GM04503 (cell line): Measurements from ENCODE around the gene MBNL1.

Experiments used
- DNase-seq: peaks from one replicate; pipeline ENCODE4 v3.0.0-alpha.2; 2012; ENCODE audit warnings: low read depth

MBNL1 gene

GRCh38 chr3:152488449-152488848 is 219.7 kb downstream of the MBNL1 start:
- DNase-seq = no peak

- DNase-seq = no peak
These were observed 223.2 kb downstream of the MBNL1 start for GRCh38 chr3:152491922-152492321.

DNA sequence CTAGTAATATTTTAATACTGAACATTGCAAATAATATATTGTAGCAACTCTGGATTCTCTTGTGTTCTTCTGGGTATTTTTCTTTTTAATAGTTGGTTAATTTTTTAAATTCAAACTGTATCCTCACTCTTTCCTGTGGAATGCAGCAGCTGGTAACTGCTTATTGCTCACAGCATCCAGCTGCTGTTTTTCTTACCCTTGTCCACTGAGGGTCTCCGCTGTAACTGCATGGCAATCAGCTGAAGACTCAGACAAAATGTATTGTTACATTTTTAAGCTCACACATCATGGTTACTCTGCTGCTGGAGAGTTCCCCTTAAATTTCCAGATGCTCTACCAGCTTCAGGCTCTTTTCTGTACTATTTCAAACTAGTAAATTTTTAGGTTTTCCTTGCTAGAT is 227.6 kb downstream of the MBNL1 start:
- no peak for DNase-seq

- no peak for DNase-seq
These were observed 228.0 kb downstream of the MBNL1 start for GRCh38 chr3:152496716-152497115.

DNA sequence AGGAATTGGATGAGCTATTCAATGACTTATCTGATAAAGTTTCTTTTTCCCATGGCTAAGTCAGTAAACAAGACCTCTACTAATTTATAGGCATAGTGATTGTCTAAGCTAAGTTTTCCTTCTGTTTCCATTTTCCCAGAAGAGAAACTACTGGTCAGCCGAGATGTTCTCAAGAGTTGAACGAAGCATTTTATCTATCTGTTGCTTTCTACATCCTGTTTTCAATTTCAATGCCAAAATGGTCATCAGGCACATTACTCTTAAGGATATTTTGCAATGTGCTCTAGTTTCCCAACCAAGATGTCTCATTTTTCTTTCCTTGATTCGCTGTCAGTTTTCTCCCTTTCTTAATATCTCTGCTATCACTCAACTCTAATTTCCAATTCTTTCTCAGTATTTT is 228.7 kb downstream of the MBNL1 start:
- DNase-seq = peak; percentile 46

DNA sequence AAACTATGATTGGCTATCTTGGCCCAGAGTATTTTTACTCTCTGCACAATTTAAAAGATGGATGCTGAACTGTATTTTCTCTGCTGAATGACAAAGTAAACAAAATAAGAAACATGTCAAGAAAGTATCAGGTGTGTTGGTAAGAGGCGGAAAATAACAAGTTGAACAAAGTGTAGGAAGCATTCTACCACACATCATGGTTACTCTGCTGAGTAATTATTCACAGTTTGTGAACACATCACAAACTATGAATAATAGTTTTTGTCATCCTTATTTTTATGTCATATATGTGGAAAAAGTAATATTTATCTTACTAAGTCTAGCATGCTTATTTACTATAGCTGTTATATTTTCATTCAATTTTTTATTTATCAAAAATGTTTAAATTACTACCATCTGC is 229.2 kb downstream of the MBNL1 start:
- DNase-seq = no peak

- no peak for DNase-seq
These were observed 231.2 kb downstream of the MBNL1 start for GRCh38 chr3:152499791-152500385.

- DNase-seq = no peak
These were observed 237.2 kb downstream of the MBNL1 start for GRCh38 chr3:152505926-152506325.

DNA sequence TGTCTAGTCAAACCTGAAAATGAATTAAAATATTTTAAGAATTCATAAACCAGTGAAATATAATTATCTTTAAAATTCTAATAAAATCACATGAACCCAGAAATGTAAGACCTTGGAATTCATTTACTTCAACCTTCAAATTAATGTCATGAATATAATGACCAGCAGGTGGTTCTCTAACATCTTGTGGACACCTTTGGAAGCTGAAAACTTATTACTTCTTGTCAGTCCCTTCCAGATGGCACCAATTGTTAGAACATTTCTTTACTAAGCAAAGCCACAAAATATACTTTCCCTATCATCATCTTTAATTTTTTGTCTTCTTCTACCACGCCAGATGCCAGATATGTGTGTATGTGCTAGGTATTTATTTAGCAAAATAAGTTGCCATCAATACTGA is 240.0 kb downstream of the MBNL1 start:
- DNase-seq = no peak

DNA sequence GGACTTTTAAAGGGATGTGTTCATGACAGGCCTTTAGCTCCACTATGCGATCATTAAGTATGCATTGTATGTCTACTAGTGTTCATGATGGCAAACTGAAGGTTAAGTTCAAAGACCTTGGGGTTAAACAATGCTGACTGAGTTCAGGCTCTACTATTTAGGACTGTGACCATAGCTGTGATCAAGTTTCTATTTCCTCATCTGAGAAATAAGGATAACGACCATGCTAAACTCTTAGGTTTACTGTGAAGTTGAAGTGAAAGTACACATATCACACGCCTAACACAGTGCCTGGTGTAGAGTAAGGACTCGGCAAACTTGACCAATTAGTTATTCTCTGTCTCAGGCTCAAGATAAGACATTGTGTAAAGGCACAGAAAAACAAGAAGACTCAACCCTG is 243.2 kb downstream of the MBNL1 start:
- DNase-seq = no peak

- no peak for DNase-seq
These were observed 244.7 kb downstream of the MBNL1 start for GRCh38 chr3:152513301-152513960.
